ENCODE data around the gene SHANK1.

GRCh38 chr19:50632151-50632835 lies 87.3 kb downstream of the SHANK1 start:
- no peak for TF ChIP-seq ZNF274 (IDR thresholded peaks at IDR 0.05; ENCODE audit: low read depth, low read length)
- TF ChIP-seq YY1 (IDR thresholded peaks at IDR 0.05; ENCODE audit: insufficient read depth, insufficient read length), result no peak

All from NT2/D1 (cell line).